GM21825 (cell line): Measurements from ENCODE around the gene KDM4E.
"Not testable (repeated sequence)": the region's sequence is repeated elsewhere in the genome, so short reads cannot be mapped to it uniquely, and the experiment has no call there.

Experiments used
- ATAC-seq: cut with Tn5 transposase; IDR thresholded peaks from one replicate; pipeline ENCODE4 v1.9.1; 2021; ENCODE audit warnings: mild to moderate bottlenecking, moderate library complexity; ENCODE audit not compliant: unreplicated experiment

The KDM4E gene

DNA sequence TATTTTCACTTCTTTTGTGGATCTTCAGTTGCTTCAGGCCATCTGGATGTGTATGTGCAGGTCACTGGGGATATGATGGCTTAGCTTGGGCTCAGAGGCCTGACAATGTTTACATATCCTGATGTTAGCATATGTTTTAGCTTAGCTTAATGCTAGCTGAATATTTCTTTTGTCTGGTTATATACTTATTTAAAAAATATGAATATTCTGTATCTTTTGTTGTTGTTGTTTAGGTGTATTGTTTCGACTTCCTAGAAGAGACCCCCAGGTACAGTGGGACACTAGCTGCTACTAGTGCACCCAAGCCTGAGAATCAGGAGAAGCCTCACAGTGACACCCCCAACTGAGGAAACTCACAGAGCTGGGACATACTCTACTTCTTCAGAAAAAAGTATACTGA is at the start of gene KDM4E:
KDM4E (plus strand) TSS at position 301 of the 400 bp plus-strand sequence. CDS start 300 bp downstream, outside the sequence.
- no peak for ATAC-seq

- ATAC-seq, result no peak
Observed at GRCh38 chr11:94975599-94975998, 49.5 kb upstream of the KDM4E start.

GRCh38 chr11:94987378-94987777 is 37.7 kb upstream of the KDM4E start:
- ATAC-seq, result no peak

DNA sequence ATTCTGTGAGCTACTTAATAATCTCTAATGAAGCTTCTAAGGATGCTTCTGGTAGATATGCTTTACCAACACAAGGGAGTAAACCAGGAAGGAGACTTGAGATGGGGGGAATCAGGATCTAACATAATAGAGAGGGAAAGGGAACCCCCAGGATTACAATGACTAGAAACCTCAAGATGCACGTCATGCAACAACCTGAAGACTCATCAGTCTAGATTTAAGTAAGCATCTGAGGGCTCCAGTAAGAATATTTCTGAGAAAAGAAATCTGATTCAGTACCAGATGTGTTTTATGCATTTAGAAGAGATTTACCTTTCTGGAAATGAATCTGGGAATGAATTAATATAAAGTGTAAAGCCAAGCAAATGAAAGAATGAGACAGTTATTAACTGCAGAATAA is 36.3 kb upstream of the KDM4E start:
- no peak for ATAC-seq

GRCh38 chr11:94993400-94993943 is 31.6 kb upstream of the KDM4E start:
- ATAC-seq, result no peak

DNA sequence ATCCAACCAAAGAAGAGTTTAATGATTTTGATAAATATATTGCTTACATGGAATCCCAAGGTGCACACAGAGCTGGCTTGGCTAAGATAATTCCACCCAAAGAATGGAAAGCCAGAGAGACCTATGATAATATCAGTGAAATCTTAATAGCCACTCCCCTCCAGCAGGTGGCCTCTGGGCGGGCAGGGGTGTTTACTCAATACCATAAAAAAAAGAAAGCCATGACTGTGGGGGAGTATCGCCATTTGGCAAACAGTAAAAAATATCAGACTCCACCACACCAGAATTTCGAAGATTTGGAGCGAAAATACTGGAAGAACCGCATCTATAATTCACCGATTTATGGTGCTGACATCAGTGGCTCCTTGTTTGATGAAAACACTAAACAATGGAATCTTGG is 27.6 kb upstream of the KDM4E start:
- no peak for ATAC-seq

DNA sequence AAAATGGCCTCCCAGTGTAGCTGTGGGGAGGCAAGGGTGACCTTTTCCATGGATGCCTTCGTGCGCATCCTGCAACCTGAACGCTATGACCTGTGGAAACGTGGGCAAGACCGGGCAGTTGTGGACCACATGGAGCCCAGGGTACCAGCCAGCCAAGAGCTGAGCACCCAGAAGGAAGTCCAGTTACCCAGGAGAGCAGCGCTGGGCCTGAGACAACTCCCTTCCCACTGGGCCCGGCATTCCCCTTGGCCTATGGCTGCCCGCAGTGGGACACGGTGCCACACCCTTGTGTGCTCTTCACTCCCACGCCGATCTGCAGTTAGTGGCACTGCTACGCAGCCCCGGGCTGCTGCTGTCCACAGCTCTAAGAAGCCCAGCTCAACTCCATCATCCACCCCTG is 26.8 kb upstream of the KDM4E start:
- ATAC-seq, result no peak

GRCh38 chr11:95003716-95004115 is 21.3 kb upstream of the KDM4E start:
- ATAC-seq, result no peak

GRCh38 chr11:95005642-95006041 is 19.4 kb upstream of the KDM4E start:
- ATAC-seq, result no peak

- no peak for ATAC-seq
Observed at GRCh38 chr11:95011376-95011775, 13.7 kb upstream of the KDM4E start.

- ATAC-seq, result no peak
Observed at GRCh38 chr11:95014184-95014821, 10.8 kb upstream of the KDM4E start.

DNA sequence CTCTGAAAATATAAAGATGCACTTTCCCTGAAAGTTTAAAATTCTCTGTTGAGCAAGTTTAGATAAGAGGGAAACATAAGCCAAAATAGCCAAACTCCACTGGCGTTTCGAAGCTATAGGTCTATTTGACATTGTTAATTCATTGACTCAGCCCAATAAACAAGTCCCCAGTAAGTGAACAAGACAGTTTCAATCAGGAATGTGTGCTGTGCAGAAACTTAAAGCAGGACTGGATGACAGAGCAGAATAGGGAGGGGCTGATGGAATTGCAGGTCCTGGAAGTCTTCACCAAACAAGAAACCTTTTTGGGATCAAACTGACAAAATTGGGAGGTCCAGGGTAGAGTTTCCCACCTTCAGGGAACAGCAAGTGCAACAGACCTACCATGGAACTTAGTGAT is 8.9 kb upstream of the KDM4E start:
- no peak for ATAC-seq

GRCh38 chr11:95021468-95021867 is 3.6 kb upstream of the KDM4E start:
- not testable (repeated sequence) for ATAC-seq

DNA sequence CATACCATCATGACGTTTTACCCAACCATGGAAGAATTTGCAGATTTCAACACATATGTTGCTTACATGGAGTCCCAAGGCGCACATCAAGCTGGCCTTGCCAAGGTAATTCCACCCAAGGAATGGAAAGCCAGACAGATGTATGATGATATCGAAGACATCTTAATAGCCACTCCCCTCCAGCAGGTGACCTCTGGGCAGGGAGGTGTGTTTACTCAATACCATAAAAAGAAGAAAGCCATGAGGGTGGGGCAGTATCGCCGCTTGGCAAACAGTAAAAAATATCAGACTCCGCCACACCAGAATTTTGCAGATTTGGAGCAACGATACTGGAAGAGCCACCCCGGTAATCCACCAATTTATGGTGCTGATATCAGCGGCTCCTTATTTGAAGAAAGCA is 536 bp downstream of the KDM4E start:
- ATAC-seq, result not testable (repeated sequence)

- ATAC-seq, result no peak
Observed at GRCh38 chr11:95028357-95028756, 3.3 kb downstream of the KDM4E start.

DNA sequence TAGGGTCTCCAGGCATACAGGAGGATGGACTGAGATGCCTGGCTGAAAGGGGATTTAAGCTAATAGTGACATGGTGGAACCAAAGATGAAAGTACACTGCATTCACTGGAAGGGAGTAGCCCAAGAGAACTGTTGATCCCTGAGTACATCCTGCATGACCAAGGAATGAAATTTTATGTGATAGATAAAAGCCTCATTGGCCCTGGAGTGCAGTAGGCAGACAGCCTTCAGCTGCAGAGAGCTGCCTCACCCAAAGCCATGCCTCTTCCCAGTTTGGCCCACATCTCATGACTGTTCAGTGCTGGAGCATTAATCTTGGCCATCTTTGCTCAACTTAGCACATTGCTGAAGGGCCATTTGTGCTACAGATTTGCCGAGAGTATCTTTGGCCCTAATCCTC is 8.0 kb downstream of the KDM4E start:
- no peak for ATAC-seq

DNA sequence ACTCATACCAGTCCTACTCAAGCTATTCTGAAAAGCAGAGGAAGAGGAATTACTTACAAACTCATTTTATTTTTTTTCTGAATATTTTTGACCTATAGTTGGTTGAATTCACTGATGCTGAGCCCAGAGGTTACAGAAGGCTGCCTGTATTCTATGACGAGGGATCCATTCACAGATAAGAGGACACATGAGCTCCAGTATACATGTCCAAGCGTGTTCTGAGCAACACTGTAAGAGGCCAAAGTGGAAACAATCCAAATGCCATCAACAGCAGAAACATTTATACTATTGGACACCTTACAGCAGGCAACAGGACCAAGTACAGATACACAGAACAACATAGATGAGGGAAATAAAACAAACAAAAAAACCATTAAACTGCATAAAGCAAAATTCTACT is 10.3 kb downstream of the KDM4E start:
- ATAC-seq, result no peak

GRCh38 chr11:95037356-95038035 is 12.4 kb downstream of the KDM4E start:
- ATAC-seq, result not testable (repeated sequence)

DNA sequence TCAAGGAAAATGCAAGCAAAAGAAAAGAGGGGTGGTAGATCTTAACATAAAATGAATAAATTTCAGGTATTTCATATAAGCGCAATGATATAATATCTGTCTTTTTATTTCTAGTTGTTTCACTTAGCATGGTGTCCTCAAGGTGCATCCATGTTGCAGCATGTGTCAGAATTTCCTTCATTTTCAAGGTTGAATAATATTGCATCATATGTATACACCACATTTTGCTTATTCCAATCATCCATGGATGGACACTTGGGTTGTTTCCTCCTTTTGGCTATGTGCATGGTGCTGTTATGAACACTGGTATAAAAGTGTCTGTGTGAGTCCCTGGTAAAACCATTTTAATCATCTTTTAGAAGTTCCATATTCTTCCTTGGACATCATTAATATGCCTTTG is 17.2 kb downstream of the KDM4E start:
- ATAC-seq, result no peak

GRCh38 chr11:95042906-95043305 is 17.8 kb downstream of the KDM4E start:
- ATAC-seq, result no peak

DNA sequence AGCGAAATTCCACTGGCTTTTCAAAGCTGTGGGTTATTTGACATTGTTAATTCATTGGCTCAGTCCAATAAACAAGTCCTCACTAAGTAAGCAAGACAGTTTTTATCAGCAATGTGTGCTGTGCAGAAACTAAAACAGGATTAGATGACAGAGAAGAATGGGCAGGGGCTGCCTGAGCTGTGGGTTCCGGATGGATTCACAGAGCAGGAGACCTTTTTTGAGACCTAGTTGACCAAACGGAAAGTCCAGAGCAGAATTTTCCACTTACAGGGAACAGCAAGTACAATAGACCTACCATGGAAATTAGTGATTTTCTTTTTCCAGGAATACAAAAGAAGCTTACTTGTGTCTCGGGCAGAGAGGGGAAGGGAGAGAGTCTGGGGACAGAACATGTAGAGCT is 19.0 kb downstream of the KDM4E start:
- no peak for ATAC-seq

GRCh38 chr11:95045812-95046211 is 20.8 kb downstream of the KDM4E start:
- no peak for ATAC-seq
